Stimulated activated CD8-positive, alpha-beta memory T cell treated with anti-CD3 and anti-CD28 coated beads, Interleukin-12 subunit alpha, Interleukin-12 subunit beta, amount 100 ng/mL, for 4 hours (primary cell): ENCODE measurements around the gene TREH.
A peak's percentile ranks its signal among the peaks of the same experiment; 100 is the strongest.

Experiments
- DNase-seq: peaks from one replicate; pipeline ENCODE4 v3.0.0-alpha.2; 2020; ENCODE audit warnings: low read depth

Gene TREH

DNA sequence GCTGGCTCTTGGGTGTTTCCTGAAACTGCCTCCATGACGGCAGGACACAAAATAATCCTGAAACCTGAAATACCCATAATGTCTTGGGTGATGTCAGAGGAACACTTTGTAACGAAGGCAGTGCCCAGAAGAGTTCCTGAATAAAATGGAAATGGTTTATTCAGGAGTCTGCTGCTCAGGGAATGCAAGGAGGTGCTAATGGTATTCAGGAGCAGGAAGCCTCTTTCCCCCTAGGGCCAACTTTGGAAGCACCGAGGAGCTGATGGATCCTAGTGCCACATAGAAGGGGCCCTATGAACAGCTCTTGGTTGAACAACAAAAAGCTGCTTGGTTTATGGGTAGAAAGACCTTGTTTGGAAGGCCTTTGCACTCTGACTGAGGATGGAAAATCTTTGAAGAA is 15.5 kb downstream of the TREH start:
- DNase-seq = no peak

- DNase-seq = no peak
Observed at GRCh38 chr11:118663381-118663780, 16.1 kb downstream of the TREH start.

DNA sequence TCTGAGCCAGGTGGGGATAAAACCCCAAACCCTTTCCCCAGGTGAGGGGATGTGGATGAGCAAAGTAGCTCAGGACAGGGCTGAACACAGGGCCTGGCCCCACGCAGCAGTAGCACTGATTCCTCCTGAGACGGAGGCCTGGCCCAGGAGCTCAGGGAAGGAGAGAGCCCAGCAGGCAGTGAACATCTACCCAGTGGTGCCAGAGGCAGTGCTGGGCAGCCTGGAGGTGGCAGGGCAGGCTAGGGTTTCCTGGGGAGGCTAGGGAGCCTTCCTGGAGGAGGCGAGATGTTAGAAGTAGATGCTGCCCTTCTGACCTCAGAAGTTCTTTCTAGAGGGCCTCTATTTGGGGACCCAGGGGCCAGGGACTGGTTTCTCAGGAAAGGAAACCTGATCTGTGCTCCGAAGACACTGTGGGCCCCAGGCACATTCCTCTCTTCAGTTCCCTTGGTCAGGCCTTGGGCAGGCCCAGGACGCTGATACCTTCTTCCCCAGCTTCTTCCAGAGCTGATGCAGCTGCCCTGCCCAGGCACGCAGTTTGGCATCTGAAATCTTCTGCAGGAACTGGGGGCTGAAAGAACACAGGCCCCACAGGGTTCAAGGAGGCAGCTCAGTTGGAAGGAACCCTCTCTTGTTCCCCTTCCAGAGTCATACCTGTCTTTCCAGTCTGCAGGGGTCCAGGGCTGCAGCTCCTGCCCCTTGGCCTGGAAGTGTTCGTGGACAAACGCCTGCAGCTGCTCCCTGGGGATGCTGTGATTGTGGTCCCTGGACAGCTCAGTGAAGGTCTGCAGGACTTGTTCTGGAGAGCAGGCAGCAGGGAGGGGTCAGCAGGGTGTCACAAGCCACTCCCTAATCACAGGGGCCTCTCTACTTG is 16.8 kb downstream of the TREH start:
- no peak for DNase-seq

GRCh38 chr11:118661425-118662301 is 17.8 kb downstream of the TREH start:
- no peak for DNase-seq

DNA sequence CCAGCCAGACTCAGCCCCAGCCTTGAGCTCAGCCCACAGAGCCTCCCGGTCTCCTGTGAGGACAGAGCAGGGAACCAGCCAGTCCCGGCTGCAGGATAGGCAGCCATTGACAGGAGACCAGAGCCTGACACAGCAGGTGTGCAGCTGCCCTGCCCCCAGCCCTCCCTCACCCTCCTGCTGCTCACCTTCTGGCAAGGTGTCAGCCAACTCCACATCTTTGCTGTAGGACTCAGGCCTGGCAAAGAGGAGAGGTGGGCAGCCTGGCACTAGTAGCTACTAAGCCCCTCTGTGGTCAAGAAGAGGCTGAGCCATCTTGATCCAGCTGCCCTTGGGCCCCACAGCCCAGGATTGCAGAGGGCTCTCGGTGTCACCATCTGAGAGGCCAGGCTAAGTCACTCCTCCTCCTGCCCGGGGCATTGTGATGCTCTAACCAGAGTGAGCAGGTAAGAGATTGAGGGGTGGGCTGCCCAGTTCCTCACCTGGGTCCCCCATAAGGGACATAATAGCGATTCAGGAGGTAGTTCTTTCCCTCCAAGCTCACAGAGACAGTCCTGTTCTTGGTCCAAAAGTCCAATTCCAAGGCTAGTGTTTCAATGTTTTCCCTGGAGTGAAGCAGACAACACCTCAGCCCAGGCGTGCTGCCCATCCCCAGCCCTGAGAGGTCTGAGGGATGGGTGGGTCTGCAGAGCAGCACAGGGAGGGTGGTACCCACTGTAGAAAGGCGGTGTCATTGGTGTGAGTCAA is 18.6 kb downstream of the TREH start:
- DNase-seq = no peak

- no peak for DNase-seq
Observed at GRCh38 chr11:118659953-118660680, 19.3 kb downstream of the TREH start.

GRCh38 chr11:118659314-118659952 is 20.0 kb downstream of the TREH start:
- peak; percentile 63 for DNase-seq

DNA sequence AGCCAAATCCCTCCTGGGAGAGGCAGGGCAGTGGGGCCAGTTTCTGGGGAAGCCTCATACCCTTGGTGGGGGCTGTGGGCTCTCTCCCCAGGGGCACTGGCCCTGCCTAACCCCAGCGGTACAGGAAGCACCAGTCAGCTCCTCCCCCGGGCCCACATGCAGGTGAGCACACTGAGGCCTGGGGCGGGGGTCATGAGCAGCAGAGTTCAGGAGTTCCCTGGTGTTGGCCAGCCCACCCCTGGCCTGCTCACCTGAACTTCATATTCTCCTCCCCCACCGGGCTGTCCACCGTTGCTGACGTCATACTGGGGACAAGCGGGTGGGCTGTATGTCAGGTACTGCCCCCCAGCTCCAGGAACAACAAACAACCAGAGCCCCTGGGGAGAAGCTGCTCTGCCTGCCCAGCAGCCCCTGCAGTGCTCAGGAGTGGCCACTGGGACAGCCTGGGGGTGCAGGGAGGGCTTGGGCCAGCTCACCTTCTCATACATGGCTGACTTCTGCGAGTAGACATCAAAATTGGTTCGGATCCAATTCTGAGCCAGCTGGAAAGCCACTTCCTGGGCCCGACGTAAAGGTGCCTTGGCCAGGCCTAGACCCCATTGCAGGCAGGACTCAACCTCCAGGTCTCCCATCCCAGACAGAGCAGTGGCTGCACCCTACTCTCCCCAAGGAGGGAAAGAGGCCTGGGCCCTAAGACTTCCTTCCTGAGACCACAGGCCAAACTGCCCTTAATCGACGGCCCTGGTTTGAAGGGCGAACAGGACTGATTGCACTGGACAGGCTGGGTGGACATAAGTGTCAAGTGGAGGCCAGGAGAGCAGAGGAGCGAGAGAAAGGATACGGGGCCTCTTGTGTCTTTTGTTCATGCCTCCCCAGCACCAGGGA is 20.8 kb downstream of the TREH start:
- DNase-seq = no peak

DNA sequence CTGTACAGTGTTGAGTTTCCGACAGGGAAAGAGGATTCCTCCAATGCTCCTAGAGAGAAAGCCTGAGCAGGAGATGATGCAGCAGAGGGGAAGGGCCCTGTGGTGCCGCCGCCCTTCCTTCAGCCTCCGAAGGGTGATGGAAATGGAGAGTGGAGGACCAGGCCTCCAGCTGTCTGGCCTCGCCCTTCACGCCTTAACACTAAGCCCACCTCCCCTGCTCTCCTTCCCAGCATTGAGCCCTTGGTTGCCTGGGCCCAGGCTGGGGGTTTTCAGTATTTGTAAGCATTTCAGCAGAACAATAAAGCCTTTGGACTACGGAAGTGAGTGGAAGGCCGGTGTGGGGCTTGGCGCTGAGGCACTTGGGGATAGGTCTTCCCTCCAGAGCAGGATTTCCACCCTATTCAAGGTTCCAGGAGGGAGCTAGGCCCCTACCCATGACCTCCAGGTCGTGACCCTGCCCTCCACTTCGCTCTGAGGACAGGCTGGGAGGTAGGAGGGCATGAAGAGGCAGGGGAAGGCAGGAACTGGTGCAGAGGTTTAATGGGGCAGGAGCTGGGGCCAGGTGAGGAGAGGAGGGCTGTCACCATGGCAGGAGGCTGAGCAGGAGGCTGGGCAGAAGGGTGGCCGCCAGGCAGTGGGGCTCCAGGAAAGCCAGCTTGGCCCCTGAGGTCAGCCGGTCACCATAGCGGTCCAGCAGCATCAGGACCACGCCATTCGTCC is 21.6 kb downstream of the TREH start:
- DNase-seq = no peak

DNA sequence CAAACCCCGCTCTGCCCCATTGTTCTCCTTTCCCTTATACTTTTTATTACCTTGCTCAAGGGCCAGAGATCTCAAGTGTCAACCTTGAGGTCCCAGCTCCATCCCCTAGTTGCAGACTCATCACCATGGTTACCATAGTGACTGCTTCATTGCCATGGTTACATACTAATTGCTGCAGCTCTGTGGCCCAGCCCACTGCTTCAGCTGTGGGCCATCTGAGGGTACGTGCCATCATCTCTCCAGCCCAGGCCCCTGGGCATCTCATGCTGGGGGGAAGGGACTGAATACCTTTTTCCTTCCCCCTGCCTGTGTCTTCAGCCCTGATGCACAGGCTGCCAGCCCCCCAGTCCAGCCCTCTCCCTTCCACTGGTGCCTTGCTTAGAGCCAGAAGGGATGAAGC is 22.2 kb downstream of the TREH start:
- no peak for DNase-seq

- DNase-seq = no peak
Observed at GRCh38 chr11:118656563-118657165, 22.8 kb downstream of the TREH start.

GRCh38 chr11:118655486-118656190 is 23.8 kb downstream of the TREH start:
- DNase-seq = no peak

GRCh38 chr11:118653684-118654390 is 25.6 kb downstream of the TREH start:
- DNase-seq = no peak

DNA sequence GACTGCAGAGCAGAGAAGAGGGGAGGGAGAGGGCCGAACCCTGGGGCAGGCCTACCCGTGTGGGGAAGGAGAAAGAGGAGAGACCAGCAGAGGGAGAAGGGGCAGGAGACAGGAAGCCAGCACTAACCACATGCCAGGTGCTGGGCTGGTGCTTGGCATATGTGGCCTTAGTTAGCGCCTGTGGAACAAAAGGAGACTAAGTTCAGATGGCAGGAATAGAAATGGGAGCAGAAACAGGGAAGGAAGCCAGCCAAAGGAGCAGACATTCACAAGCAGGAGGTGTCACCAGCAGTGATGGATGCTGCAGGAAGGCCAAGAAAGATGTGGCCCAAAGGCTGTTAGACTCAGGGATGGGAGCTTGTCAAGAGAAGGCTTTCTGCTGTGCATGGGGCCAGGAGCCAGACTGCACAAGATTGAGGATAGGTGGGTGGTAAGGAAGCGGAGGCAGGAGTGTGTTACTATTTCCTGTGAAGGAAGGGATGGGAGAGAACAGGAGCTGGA is 26.7 kb downstream of the TREH start:
- DNase-seq = no peak

DNA sequence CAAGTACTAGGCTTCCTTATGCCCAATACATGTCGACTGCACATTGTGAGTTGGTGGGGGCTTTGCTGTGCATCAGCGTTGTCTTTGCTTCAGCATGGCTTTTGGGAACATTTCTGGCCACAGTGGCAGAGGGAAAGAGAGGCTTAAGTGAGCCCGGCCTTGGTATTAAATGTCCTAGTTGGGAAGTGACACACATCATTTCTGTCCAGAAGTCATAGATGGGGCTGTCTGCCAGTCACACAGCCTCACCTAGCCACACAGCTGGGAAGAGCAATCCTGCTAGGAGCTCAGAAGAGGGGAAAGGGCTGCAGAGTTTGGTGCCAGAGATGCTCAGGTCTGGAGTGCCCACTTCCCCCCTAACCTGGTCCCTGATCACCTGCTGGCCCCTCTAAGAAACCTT is 27.6 kb downstream of the TREH start:
- no peak for DNase-seq

DNA sequence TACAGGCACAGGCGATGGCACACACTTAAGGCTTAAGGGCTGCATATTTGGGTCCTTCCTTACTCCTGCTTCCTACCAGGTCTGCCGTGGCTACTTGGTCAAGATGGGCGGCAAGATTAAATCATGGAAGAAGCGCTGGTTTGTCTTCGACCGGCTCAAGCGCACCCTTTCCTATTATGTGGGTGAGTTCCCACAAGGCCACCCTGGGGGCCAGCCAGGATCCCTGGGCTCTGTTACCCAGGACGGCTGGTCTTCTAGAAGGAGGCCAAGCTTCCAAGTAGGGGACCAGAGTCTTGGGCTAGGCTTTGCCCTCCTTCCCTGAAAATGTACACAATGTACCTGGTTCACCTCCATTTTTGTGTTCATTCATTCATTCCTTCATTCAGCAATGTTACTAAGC is 29.1 kb downstream of the TREH start:
- DNase-seq = no peak

- DNase-seq = no peak
Observed at GRCh38 chr11:118649941-118650340, 29.5 kb downstream of the TREH start.

DNA sequence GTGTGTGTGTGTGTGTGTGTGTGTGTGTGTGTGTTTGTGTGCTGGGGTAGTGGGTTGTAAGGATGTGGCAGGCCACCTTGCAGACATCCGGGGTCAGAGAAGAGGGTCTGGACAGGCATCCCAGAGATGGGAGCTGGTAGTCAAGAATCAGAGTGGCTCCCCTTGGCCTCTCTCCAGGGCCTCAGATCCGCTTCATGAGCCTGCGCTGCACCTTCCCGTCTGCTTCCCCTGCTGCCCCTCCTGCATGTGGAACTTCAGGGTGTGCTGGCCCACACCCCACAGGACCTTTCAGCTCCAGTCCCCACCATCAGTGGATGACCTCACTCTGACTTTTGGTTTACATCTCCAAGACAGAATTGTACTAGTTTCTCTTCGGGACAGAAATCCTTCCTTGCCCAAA is 31.2 kb downstream of the TREH start:
- DNase-seq = no peak
